ENCODE data around the gene SLAMF7.
"Not testable (repeated sequence)": the region's sequence is repeated elsewhere in the genome, so short reads cannot be mapped to it uniquely, and the experiment has no call there.

SLAMF7 gene

DNA sequence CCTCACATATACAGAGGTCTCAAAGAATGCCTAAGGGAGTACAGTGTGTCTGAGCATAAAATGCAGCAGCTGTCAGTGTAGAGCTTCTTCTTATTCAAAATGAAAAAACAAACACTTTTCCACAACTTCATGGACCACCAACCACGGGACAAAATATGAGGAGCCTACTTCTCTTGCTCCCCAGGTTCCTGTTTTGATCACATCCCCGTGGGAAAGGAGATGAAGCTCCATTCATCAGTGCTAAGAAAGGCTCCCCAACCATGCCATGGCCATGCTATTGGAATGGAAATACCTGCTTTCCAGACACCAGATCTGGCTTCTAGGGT lies 27.8 kb upstream of the SLAMF7 start:
- TF ChIP-seq JUND (IDR thresholded peaks at IDR 0.05; ENCODE audit: low read depth) = no peak
- no peak for DNase-seq (ENCODE audit: low read depth in 1 of 2, low spot score in 1 of 2)
- in situ Hi-C loops (cut with HindIII; ENCODE audit: low pct_unique_long_range_greater_than_20kb, low sequenced_read_pairs) = no loop called here

DNA sequence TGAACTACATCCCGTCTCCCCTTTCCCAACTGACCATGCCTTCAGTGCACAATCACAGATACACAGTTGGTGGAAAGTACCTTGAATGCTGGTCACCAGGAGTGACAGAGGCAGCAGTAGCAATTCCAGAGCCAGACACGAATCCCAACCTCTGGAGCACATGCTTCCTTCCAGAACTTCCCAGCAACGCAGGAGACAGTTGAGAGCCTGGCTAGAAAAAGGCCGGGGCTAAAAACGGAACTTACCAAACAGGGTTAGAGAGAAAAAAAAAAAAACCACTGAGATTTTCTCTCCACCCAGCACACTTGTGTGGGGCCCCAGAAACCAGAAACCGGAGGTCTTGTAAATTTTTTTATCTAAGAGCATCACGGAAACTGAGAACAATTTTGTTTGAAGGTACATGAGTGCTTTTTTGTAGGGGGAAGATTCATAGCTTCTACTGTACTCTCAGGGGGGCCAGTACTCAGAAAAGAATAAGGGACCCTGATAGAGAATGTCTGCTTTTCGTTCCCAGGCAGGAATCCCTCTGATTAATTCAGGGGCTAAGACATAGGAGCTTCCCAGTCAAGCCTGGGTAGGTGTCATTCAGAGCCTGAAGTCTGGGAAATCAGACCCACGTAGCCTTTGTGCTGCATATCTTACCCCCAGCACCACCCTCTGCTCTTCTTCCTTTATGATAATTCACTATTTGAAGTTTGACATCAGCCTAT lies 27.3 kb upstream of the SLAMF7 start, which contains the start of gene CD48:
CD48 (minus strand) TSS at position 221 of the 710 bp plus-strand sequence; CDS start at position 162, 59 bp downstream.
- in situ Hi-C loops (cut with HindIII; ENCODE audit: low pct_unique_long_range_greater_than_20kb, low sequenced_read_pairs) = no loop called here
- no peak for TF ChIP-seq JUND (IDR thresholded peaks at IDR 0.05; ENCODE audit: low read depth)
- no peak for DNase-seq (ENCODE audit: low read depth in 1 of 2, low spot score in 1 of 2)

DNA sequence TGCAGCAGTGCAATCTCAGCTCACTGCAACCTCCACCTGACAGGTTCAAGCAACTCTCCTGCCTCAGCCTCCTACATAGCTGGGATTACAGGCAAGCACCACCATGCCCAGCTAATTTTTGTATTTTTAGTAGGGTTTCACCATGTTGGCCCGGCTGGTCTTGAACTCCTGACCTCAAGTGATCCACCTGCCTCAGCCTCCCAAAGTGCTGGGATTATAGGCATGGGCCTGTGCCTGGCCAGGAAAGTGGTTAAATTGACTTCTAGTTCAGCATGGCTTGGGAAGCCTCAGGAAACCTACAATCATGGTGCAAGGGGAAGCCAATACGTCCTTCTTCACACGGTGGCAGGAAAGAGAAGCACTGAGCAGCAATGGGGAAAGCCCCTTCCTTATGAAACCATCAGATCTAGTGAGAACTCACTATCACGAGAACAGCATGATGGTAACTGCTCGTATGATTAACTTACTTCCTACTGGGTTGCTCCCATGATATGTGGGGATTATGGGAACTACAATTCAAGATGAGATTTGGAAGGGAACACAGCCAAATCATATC lies 26.4 kb upstream of the SLAMF7 start:
- DNase-seq (ENCODE audit: low read depth in 1 of 2, low spot score in 1 of 2); in situ Hi-C loops (cut with HindIII; ENCODE audit: low pct_unique_long_range_greater_than_20kb, low sequenced_read_pairs): not testable (repeated sequence)

DNA sequence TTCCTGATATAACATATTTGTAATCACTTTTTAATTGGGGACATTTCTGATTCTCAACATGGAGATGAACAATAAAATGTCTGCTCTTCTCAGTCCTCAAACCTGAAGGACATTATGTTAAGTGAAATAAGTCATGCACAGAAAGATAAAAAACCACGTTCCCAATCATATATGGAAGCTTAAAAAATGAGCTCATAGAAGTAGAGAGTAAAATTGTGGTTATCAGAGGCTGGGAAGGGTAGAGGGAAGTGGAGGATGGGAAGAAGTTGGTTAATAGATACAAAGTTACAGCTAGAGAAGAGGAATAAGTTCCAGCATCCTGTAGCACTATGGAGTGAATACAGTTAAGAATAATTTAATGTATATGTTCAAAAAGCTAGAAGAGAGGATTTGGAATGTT lies 25.9 kb upstream of the SLAMF7 start:
- in situ Hi-C loops (cut with HindIII; ENCODE audit: low pct_unique_long_range_greater_than_20kb, low sequenced_read_pairs) = no loop called here
- DNase-seq (ENCODE audit: low read depth in 1 of 2, low spot score in 1 of 2) = no peak
- TF ChIP-seq JUND (IDR thresholded peaks at IDR 0.05; ENCODE audit: low read depth) = no peak

DNA sequence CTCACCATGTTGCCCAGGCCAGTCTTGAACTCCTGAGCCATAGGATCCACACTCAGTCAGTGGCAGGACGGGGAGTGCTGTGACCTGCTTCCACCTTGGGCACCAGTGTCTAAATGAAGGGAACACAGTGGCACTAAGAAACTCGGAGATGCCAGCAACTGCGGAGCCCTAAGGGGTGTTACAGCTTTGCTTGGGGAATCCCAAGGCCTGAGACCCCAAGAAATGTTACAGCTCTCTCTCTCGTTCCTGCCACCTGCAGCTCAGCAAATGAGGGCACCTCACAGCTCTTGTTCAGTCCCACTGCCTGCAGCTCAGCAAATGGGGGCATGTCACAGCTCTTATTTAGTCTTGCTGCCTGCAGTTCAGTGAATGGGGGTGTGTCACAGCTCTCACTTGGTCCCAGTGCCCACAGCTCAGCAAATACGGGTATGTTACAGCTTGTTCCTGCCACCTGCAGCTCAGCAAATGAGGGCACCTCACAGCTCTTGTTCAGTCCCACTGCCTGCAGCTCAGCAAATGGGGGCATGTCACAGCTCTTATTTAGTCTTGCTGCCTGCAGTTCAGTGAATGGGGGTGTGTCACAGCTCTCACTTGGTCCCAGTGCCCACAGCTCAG lies 24.9 kb upstream of the SLAMF7 start:
- DNase-seq (ENCODE audit: low read depth in 1 of 2, low spot score in 1 of 2); in situ Hi-C loops (cut with HindIII; ENCODE audit: low pct_unique_long_range_greater_than_20kb, low sequenced_read_pairs): not testable (repeated sequence)

DNA sequence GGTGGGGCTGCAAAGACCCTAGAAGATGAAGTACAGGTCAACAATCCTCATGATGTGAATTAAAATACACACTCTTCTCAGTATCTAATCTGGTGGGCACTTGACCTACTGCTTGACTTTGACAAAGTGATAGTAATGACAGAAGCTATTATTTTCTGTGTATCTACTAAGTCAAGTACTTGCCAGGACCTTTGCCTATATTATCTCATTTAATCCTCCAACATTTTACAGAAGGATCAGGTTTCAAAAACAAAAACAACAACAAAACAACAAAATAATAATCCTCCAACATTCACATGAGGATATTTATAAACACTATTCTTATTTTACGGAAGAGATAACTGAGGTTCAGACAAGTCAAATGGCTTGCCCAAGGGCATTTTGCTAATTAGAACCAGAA lies 23.0 kb upstream of the SLAMF7 start:
- in situ Hi-C loops (cut with HindIII; ENCODE audit: low pct_unique_long_range_greater_than_20kb, low sequenced_read_pairs) = no loop called here
- no peak for TF ChIP-seq JUND (IDR thresholded peaks at IDR 0.05; ENCODE audit: low read depth)
- DNase-seq (ENCODE audit: low read depth in 1 of 2, low spot score in 1 of 2) = no peak

DNA sequence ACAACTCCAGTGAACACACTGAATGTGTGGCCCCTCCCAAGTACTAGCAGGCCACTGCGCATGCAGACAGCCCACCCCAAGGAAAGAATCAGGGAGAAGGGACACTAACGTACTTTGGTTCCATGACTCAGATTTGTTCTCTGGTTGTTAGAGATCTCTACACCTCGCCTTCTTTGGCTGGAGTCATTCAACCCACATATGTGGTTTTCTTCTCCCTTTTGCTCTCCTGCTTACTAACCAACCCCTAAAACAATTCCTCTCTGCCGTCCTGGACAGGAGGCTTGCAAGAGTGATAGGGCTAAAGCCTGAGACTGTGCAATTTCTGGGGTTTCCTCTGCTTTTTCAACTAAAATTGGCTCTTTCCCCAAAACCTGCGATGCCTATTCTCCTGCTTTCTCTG lies 21.7 kb upstream of the SLAMF7 start:
- no peak for TF ChIP-seq JUND (IDR thresholded peaks at IDR 0.05; ENCODE audit: low read depth)
- no peak for DNase-seq (ENCODE audit: low read depth in 1 of 2, low spot score in 1 of 2)
- in situ Hi-C loops (cut with HindIII; ENCODE audit: low pct_unique_long_range_greater_than_20kb, low sequenced_read_pairs) = no loop called here

GRCh38 chr1:160718210-160718609 lies 20.8 kb upstream of the SLAMF7 start:
- no peak for TF ChIP-seq JUND (IDR thresholded peaks at IDR 0.05; ENCODE audit: low read depth)
- in situ Hi-C loops (cut with HindIII; ENCODE audit: low pct_unique_long_range_greater_than_20kb, low sequenced_read_pairs) = no loop called here
- no peak for DNase-seq (ENCODE audit: low read depth in 1 of 2, low spot score in 1 of 2)

GRCh38 chr1:160720356-160721085 lies 18.5 kb upstream of the SLAMF7 start:
- no peak for TF ChIP-seq JUND (IDR thresholded peaks at IDR 0.05; ENCODE audit: low read depth)
- in situ Hi-C loops (cut with HindIII; ENCODE audit: low pct_unique_long_range_greater_than_20kb, low sequenced_read_pairs) = no loop called here
- DNase-seq (ENCODE audit: low read depth in 1 of 2, low spot score in 1 of 2) = no peak

GRCh38 chr1:160721473-160721872 lies 17.6 kb upstream of the SLAMF7 start:
- no peak for DNase-seq (ENCODE audit: low read depth in 1 of 2, low spot score in 1 of 2)
- TF ChIP-seq JUND (IDR thresholded peaks at IDR 0.05; ENCODE audit: low read depth) = no peak
- in situ Hi-C loops (cut with HindIII; ENCODE audit: low pct_unique_long_range_greater_than_20kb, low sequenced_read_pairs) = no loop called here

DNA sequence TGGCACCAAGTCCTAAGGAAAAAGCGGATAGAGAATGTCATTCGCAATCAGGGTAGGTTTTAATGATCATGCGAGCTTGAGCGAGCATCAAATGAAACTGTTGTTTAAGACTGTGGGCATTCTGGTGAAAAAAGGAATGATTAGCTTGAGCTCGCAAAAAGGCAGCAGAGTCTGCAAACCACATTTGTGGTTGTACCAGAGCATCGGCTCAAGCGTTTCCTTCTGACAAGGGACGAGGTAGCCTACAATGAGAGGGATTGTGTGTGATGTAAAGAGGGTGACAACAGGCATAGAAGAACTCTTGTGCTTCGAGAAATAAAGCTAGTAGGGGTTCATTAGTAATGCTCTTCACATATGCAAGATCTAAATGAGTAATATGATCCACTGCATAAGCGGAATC lies 16.3 kb upstream of the SLAMF7 start:
- DNase-seq (ENCODE audit: low read depth in 1 of 2, low spot score in 1 of 2) = no peak
- in situ Hi-C loops (cut with HindIII; ENCODE audit: low pct_unique_long_range_greater_than_20kb, low sequenced_read_pairs) = no loop called here
- no peak for TF ChIP-seq JUND (IDR thresholded peaks at IDR 0.05; ENCODE audit: low read depth)

DNA sequence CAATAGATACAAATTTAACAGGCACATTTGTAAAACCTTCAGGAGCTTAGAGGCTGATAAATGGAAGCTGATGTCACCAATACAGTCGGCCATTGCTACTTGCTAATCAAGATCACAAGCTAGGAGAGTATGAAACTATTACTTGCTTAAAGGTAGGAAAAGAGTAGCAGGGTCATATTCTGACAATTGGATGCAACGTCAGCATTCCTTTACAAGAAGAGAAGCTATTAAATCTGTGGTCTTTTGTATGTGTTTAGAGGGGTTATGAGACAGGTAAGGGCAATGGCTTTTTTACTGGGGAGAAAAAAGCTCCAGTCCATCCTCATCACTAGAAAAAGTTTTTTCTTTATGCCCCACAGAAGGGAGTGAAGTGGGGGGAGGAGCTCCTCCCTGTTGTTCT lies 15.7 kb upstream of the SLAMF7 start:
- in situ Hi-C loops (cut with HindIII; ENCODE audit: low pct_unique_long_range_greater_than_20kb, low sequenced_read_pairs) = no loop called here

More for the DNA sequence above, 15.7 kb upstream of the SLAMF7 start:
- TF ChIP-seq JUND (IDR thresholded peaks at IDR 0.05; ENCODE audit: low read depth) = no peak
- DNase-seq (ENCODE audit: low read depth in 1 of 2, low spot score in 1 of 2) = no peak

Measured in T47D (cell line).